HG03342 (cell line): ENCODE measurements around the gene DOK5.

ENCODE experiments used
- ATAC-seq: cut with Tn5 transposase; IDR thresholded peaks from one replicate; pipeline ENCODE4 v1.9.1; 2021; ENCODE audit warnings: mild to moderate bottlenecking, moderate library complexity; ENCODE audit not compliant: unreplicated experiment

DOK5 gene

GRCh38 chr20:54555150-54555549, 79.8 kb downstream of the DOK5 start:
- no peak for ATAC-seq

- no peak for ATAC-seq
Measured at GRCh38 chr20:54556406-54556805, 81.0 kb downstream of the DOK5 start.

GRCh38 chr20:54557806-54558590, 82.6 kb downstream of the DOK5 start:
- no peak for ATAC-seq

GRCh38 chr20:54559890-54560289, 84.5 kb downstream of the DOK5 start:
- no peak for ATAC-seq

- ATAC-seq = no peak
Measured at GRCh38 chr20:54560357-54560756, 85.0 kb downstream of the DOK5 start.

GRCh38 chr20:54565255-54565654, 89.9 kb downstream of the DOK5 start:
- ATAC-seq = no peak

- ATAC-seq = no peak
Measured at GRCh38 chr20:54566031-54566688, 90.8 kb downstream of the DOK5 start.

GRCh38 chr20:54570561-54570960, 95.2 kb downstream of the DOK5 start:
- no peak for ATAC-seq

- no peak for ATAC-seq
Measured at GRCh38 chr20:54572665-54573435, 97.5 kb downstream of the DOK5 start.

- no peak for ATAC-seq
Measured at GRCh38 chr20:54573838-54574237, 98.4 kb downstream of the DOK5 start.

- no peak for ATAC-seq
Measured at GRCh38 chr20:54576518-54576917, 101.1 kb downstream of the DOK5 start.

- ATAC-seq = no peak
Measured at GRCh38 chr20:54577637-54578036, 102.2 kb downstream of the DOK5 start.

- no peak for ATAC-seq
Measured at GRCh38 chr20:54585217-54585616, 109.8 kb downstream of the DOK5 start.

GRCh38 chr20:54587408-54587807, 112.0 kb downstream of the DOK5 start:
- ATAC-seq = no peak

- no peak for ATAC-seq
Measured at GRCh38 chr20:54589402-54590030, 114.1 kb downstream of the DOK5 start.

- no peak for ATAC-seq
Measured at GRCh38 chr20:54590856-54591255, 115.5 kb downstream of the DOK5 start.

GRCh38 chr20:54596651-54597050, 121.3 kb downstream of the DOK5 start:
- no peak for ATAC-seq

GRCh38 chr20:54598352-54598751, 123.0 kb downstream of the DOK5 start:
- ATAC-seq = no peak

GRCh38 chr20:54600634-54601033, 125.2 kb downstream of the DOK5 start:
- no peak for ATAC-seq

- ATAC-seq = no peak
Measured at GRCh38 chr20:54601831-54602515, 126.6 kb downstream of the DOK5 start.

- ATAC-seq = no peak
Measured at GRCh38 chr20:54605319-54605718, 129.9 kb downstream of the DOK5 start.
